A673 (cell line): Measurements from ENCODE around the gene C14orf132.

Source experiments
- CTCF ChIP-seq: fragments of 300-800, 200-600 bp; sonication (generic); conservative IDR thresholded peaks from 2 replicates; pipeline ENCODE4 v1.5.1; 2017; ENCODE audit warnings: low read depth, mild to moderate bottlenecking, antibody characterized with exemption, low read length, moderate library complexity, mixed read lengths
- EZH2 ChIP-seq: fragments of 200-600 bp; sonication (generic); IDR thresholded peaks from 2 replicates; pipeline ENCODE4 v1.6.1; 2017; ENCODE audit warnings: borderline replicate concordance, low read depth, mild to moderate bottlenecking, mixed read lengths, antibody characterized with exemption, low read length; ENCODE audit not compliant: poor library complexity, severe bottlenecking

- TF ChIP-seq CTCF (no peak), EZH2 (no peak)
Observed at GRCh38 chr14:96001866-96002497, 37.2 kb upstream of the C14orf132 start.
